ENCODE results near the gene BCAS3. TPM values are rescaled to one million over a fixed set of nuclear protein-coding genes. Genes with fewer than 3 reads are reported as not detected.

BCAS3 gene
- total RNA-seq, 1 experiment from 2014 or later = 14.3 TPM

GRCh38 chr17:61404663-61404912 lies 726.9 kb downstream of the BCAS3 start:
- peaks cover 4% of the 10 kb centered on the region; the same call in 1 of the 2 replicates for H3K9me3 ChIP-seq (replicated peaks)
- H3K27me3 ChIP-seq (replicated peaks) = no peaks in the 10 kb centered on the region
- H3K4me1 ChIP-seq (replicated peaks) = peaks cover 20% of the 10 kb centered on the region
- no peak for DNase-seq (ENCODE audit: low read depth in 1 of 2, low spot score in 2 of 2)
- peaks cover 54% of the 10 kb centered on the region for H3K36me3 ChIP-seq
- no peak overlapping the region for H3K27ac ChIP-seq
- H3K4me3 ChIP-seq = no peak overlapping the region

GRCh38 chr17:61404913-61405685 lies 727.4 kb downstream of the BCAS3 start:
- peaks cover 25% of the 10 kb centered on the region for H3K4me1 ChIP-seq (replicated peaks)
- H3K36me3 ChIP-seq = peaks cover 54% of the 10 kb centered on the region
- no peaks in the 10 kb centered on the region for H3K27me3 ChIP-seq (replicated peaks)
- H3K9me3 ChIP-seq (replicated peaks) = peaks cover 4% of the 10 kb centered on the region; the same call in 1 of the 2 replicates
- no peak overlapping the region for H3K4me3 ChIP-seq
- no peak overlapping the region for H3K27ac ChIP-seq
- DNase-seq (ENCODE audit: low read depth in 1 of 2, low spot score in 2 of 2) = no peak

DNA sequence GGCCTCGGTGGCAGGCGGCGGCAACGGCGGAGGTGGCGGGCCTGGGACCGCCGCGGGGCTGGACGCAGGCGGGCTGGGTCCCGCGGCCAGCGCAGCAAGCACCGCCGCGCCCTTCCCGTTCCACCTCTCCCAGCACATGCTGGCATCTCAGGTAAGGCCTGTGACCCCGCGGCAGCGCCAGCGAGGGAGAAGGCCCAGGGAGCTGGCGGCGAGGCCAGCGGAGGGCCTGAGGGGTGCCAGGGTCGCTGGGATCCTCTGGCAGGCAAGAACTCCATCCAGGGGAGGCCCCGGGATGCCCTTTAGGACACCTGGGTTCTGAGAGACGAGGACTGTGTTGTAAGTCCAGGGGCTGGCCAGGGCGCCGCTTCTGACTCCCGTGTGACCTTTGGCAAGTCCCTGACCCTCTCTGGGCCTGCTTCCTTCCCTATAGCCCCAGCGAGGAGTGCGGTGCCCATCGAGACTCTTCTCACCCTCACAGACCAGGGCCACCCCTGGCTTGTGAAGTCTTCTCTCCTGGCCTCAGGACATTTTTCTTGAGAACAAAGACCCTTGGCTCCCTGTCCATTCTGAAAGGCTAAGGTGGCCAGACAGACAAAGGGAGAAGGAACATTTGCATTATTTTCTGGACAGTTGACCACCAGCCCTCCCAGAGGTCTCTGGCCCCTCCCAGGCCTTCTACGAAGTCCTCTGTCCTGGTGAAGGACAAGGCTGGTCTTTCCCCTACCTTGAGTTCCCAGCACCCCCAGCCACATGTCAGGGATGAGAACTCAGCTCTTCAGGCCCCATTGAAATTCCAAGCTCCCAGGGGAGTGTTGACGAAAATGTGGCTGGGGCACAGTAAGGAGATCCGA lies 728.3 kb downstream of the BCAS3 start:
- H3K36me3 ChIP-seq = peaks cover 54% of the 10 kb centered on the region
- peaks cover 4% of the 10 kb centered on the region; the same call in 1 of the 2 replicates for H3K9me3 ChIP-seq (replicated peaks)
- no peak for DNase-seq (ENCODE audit: low read depth in 1 of 2, low spot score in 2 of 2)
- peaks cover 22% of the 10 kb centered on the region for H3K4me1 ChIP-seq (replicated peaks)
- H3K4me3 ChIP-seq = no peak overlapping the region
- no peak overlapping the region for H3K27ac ChIP-seq
- no peaks in the 10 kb centered on the region for H3K27me3 ChIP-seq (replicated peaks)

- DNase-seq (ENCODE audit: low read depth in 1 of 2, low spot score in 2 of 2) = no peak
- peaks cover 54% of the 10 kb centered on the region for H3K36me3 ChIP-seq
- no peaks in the 10 kb centered on the region for H3K27me3 ChIP-seq (replicated peaks)
- no peak overlapping the region for H3K4me3 ChIP-seq
- peaks cover 6% of the 10 kb centered on the region; the same call in 1 of the 2 replicates for H3K9me3 ChIP-seq (replicated peaks)
- peaks cover 16% of the 10 kb centered on the region for H3K4me1 ChIP-seq (replicated peaks)
- no peak overlapping the region for H3K27ac ChIP-seq
Observed at GRCh38 chr17:61406537-61406845, 728.8 kb downstream of the BCAS3 start.

GRCh38 chr17:61406971-61407911 lies 729.6 kb downstream of the BCAS3 start:
- Histone ChIP-seq H3K4me3 (no peak overlapping the region), H3K27me3 (replicated peaks) (no peaks in the 10 kb centered on the region), H3K9me3 (replicated peaks) (peaks cover 6% of the 10 kb centered on the region; the same call in 1 of the 2 replicates), H3K27ac (no peak overlapping the region), H3K36me3 (peaks cover 49% of the 10 kb centered on the region), H3K4me1 (replicated peaks) (peaks cover 18% of the 10 kb centered on the region)
- no peak for DNase-seq (ENCODE audit: low read depth in 1 of 2, low spot score in 2 of 2)

GRCh38 chr17:61408151-61409041 lies 730.7 kb downstream of the BCAS3 start:
- Histone ChIP-seq H3K27ac (no peak overlapping the region), H3K36me3 (peaks cover 44% of the 10 kb centered on the region), H3K9me3 (replicated peaks) (peaks cover 6% of the 10 kb centered on the region; the same call in 1 of the 2 replicates), H3K4me1 (replicated peaks) (peaks cover 30% of the 10 kb centered on the region), H3K4me3 (no peak overlapping the region), H3K27me3 (replicated peaks) (no peaks in the 10 kb centered on the region)
- DNase-seq (ENCODE audit: low read depth in 1 of 2, low spot score in 2 of 2) = no peak

- H3K36me3 ChIP-seq = peaks cover 33% of the 10 kb centered on the region
- peak overlapping the region; percentile 65 for H3K4me3 ChIP-seq
- peaks cover 30% of the 10 kb centered on the region for H3K4me1 ChIP-seq (replicated peaks)
- H3K9me3 ChIP-seq (replicated peaks) = peaks cover 2% of the 10 kb centered on the region; the same call in 1 of the 2 replicates
- peak; percentile 56 to 78 for DNase-seq (ENCODE audit: low read depth in 1 of 2, low spot score in 2 of 2)
- H3K27ac ChIP-seq = 0 out of 2 replicates have a peak overlapping the region, but pooled peaks have one; percentile 35
- H3K27me3 ChIP-seq (replicated peaks) = no peaks in the 10 kb centered on the region
Observed at GRCh38 chr17:61409301-61410112, 731.9 kb downstream of the BCAS3 start.

DNA sequence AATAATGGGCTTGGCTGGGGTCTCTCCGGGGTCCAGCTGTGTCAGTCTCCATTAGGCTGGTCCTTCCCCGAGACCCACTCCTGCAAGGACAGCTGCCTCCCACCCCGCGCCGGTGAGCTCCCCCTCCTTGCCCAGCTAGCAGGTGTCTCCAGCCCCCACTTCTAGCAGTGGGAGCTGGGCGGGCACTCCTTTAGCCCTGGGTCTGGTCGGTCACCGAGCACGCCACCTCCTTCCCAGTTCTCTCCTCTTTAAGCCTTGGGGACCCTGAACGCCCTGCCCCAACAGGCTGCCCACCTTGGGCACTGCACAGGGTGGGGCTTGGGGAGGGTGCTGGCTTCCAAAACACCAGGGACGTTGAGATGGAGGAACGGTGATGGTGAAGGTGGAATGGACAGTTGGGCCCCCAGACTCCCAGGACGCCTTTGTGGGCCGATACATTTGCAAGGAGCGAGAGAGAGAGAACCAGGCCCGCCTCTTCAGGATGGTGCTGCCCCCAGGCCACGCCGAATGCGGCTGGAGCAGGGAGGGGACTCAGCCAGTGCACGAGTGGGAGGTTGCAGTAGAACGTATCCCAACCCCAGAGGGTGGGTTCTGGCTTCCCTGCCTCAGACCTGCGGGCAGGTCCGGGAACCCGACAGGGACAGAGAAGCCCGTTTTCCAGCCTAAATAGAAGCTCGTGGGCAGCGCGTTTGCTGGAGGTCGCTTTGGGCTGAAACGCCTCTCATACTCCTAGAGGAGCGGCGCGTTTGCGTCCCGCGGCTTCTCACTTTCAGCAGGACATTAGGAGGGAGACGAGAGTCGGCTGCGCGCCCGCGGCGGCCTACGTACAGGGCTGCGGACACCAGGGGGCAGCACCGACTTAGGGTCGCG lies 732.7 kb downstream of the BCAS3 start:
- Histone ChIP-seq H3K27ac (no peak overlapping the region), H3K36me3 (peaks cover 24% of the 10 kb centered on the region), H3K4me3 (no peak overlapping the region), H3K27me3 (replicated peaks) (no peaks in the 10 kb centered on the region), H3K4me1 (replicated peaks) (peaks cover 30% of the 10 kb centered on the region), H3K9me3 (replicated peaks) (peaks cover 2% of the 10 kb centered on the region; the same call in 1 of the 2 replicates)
- peak in 1 of 2 experiments; percentile 52 for DNase-seq (ENCODE audit: low read depth in 1 of 2, low spot score in 2 of 2)

GRCh38 chr17:61411011-61411260 lies 733.3 kb downstream of the BCAS3 start:
- no peak overlapping the region for H3K4me3 ChIP-seq
- DNase-seq (ENCODE audit: low read depth in 1 of 2, low spot score in 2 of 2) = no peak
- peaks cover 2% of the 10 kb centered on the region; the same call in 1 of the 2 replicates for H3K9me3 ChIP-seq (replicated peaks)
- H3K4me1 ChIP-seq (replicated peaks) = peaks cover 30% of the 10 kb centered on the region
- H3K27me3 ChIP-seq (replicated peaks) = no peaks in the 10 kb centered on the region
- H3K36me3 ChIP-seq = peaks cover 18% of the 10 kb centered on the region
- no peak overlapping the region for H3K27ac ChIP-seq

DNA sequence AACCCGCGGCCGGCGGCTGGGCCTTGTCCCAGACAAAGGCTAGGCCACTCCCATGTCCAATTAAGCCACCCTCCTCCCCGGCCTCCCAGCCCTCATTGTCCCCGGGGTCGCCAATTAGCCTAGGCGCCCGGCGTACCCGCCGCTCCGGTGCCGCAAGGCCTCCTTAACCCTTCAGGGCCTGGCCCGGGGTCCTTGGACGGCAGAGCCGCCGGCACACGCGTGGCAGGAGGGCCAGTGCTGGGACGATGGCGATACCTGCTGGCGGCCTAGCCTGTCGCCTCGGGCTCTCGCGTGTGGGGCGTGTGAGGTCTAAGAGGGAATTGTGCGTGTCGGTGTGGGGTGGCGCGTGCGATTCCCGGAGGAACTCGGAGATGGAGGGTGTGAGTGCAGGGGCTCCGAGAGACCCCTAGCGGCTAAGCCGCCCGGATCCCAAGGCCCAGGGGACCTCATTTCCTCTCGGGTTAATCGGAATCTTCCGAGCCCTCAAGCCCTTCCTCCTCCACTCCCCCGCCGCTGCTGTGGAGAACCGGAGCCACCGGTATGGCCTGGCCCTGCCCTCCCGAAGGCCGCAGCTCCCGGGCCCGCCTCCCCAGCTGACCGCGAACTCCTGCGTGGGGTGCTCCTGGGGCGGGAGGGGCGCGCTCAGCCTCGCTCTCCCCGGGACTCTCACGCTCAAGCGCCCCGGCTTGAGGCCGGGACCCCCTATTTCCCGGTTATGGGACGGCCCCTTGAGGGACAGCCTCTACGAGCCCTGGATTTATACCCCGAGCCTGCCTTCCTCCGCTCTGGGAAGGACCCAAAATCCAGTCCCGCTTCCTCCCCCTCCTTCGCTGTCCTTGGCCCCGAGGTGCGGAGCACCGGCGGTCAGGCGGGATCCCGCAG lies 733.9 kb downstream of the BCAS3 start:
- Histone ChIP-seq H3K9me3 (replicated peaks) (peaks cover 2% of the 10 kb centered on the region; the same call in 1 of the 2 replicates), H3K4me1 (replicated peaks) (peaks cover 34% of the 10 kb centered on the region), H3K36me3 (peaks cover 14% of the 10 kb centered on the region), H3K4me3 (peak overlapping the region; percentile 55), H3K27ac (peak overlapping the region; percentile 46; the same call in 1 of the 2 replicates), H3K27me3 (replicated peaks) (no peaks in the 10 kb centered on the region)
- DNase-seq (ENCODE audit: low read depth in 1 of 2, low spot score in 2 of 2) = peak; percentile 27 to 54

Measured in SJSA1 (cell line).